HG03064 (cell line): ENCODE results near the gene SLC40A1.

Experiments
- ATAC-seq: cut with Tn5 transposase; IDR thresholded peaks from one replicate; pipeline ENCODE4 v1.9.1; 2021; ENCODE audit warnings: low read depth; ENCODE audit not compliant: unreplicated experiment

SLC40A1 gene

GRCh38 chr2:189601043-189601442 lies 20.5 kb upstream of the SLC40A1 start:
- ATAC-seq, result no peak

DNA sequence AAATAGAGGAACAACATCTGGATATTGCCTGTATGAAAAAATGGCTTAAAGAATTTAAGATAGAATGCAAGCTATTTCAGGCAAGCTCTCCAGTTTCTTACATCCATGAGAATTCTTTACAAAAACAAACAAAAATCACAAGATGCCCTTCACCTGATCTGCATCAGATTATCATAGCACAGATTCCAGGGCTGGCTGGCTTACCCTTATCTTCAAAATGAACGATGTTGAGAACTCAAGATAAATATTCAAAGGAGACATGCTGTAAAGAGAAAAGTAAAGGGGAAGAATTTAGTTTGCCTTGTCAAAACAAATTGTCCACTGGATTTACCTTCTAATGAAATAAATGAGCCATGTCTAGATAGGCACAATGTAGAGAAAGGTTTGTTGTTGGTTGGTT lies 18.7 kb upstream of the SLC40A1 start:
- no peak for ATAC-seq

DNA sequence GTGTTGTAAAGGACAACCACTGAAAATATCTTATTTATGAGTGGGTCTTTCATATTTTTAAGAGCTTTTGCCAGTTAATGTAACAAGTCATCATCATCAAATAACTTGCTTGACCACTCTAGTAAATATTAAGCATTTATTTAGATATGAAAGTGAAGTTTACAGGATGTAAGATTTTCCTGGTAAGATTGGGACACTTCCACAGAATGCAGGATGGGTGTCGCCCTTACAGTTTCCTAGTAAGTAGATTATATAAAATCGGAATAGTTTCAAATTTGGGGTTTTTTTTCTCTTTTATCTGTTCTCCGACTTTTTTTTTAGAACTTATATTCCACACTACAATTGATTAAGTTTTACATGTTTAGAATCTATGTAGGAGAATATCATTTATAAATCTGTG lies 14.8 kb upstream of the SLC40A1 start:
- ATAC-seq, result no peak

- ATAC-seq, result no peak
Observed at GRCh38 chr2:189594305-189594704, 13.7 kb upstream of the SLC40A1 start.

- ATAC-seq, result no peak
Observed at GRCh38 chr2:189593115-189593514, 12.5 kb upstream of the SLC40A1 start.

- ATAC-seq, result no peak
Observed at GRCh38 chr2:189592353-189592984, 11.9 kb upstream of the SLC40A1 start.

GRCh38 chr2:189587780-189588179 lies 7.2 kb upstream of the SLC40A1 start:
- ATAC-seq, result no peak

GRCh38 chr2:189585226-189585756 lies 4.7 kb upstream of the SLC40A1 start:
- ATAC-seq, result no peak

- ATAC-seq, result no peak
Observed at GRCh38 chr2:189584686-189585085, 4.1 kb upstream of the SLC40A1 start.

GRCh38 chr2:189583227-189584198 lies 2.9 kb upstream of the SLC40A1 start:
- no peak for ATAC-seq

- ATAC-seq, result no peak
Observed at GRCh38 chr2:189582809-189583192, 2.2 kb upstream of the SLC40A1 start.

- no peak for ATAC-seq
Observed at GRCh38 chr2:189582140-189582808, 1.7 kb upstream of the SLC40A1 start.

- no peak for ATAC-seq
Observed at GRCh38 chr2:189581354-189582139, 961 bp upstream of the SLC40A1 start.

- ATAC-seq, result no peak
Observed at GRCh38 chr2:189580241-189580651, 340 bp downstream of the SLC40A1 start.

GRCh38 chr2:189579585-189580186 lies 900 bp downstream of the SLC40A1 start:
- ATAC-seq, result no peak

GRCh38 chr2:189578272-189578950 lies 2.2 kb downstream of the SLC40A1 start:
- ATAC-seq, result no peak

GRCh38 chr2:189577121-189577520 lies 3.5 kb downstream of the SLC40A1 start:
- ATAC-seq, result no peak

DNA sequence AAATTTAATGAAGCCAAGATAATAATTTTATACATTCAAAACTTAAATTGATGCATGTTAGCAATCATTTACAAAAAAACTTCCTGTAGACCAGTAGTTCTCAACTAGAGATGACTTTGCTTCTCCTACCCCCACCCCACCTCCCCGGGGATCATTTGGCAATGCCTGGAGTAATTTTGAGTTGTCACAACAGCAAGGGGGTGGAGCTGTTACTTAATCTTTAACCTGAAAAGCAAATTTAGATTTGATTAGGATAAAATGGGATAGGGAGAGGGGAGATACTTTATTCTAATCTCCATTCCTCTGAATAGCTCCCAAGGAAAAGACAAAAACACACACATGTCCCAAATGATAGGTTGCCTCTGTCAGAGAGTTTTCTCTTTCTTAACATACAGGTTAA lies 4.2 kb downstream of the SLC40A1 start:
- no peak for ATAC-seq

DNA sequence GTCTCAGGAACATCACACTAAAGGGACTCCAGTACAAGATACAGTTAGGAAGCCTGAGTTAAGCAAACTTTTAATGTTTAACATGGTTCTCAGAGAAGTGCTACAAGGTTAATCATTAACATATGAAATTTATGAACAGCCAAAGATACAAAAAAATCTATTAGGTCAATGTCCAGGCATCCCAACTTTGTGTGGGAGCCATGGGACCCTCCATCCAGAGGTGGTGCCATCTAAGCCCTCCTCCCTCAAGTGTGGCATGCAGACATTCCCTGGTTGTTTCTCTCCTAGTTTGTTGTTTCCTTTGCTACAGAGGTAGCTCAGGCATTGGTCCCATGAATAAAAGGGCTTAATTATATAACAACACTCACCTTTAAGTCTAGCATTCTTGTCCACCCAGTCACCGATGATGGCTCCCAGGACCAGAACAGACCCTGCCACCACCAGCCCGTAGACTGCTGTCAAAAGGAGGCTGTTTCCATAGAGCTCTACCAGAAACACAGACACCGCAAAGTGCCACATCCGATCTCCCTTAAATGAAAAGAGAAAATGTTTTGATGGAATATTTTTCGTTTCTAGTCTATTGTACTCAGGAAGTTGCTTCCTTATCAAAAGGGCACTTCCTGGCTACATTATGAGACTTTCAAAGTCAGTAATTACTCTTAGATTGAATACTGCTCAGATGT lies 5.7 kb downstream of the SLC40A1 start:
- ATAC-seq, result no peak
